ENCODE data around the gene DUSP11. TPM values are rescaled to one million over a fixed set of nuclear protein-coding genes. Genes with fewer than 3 reads are reported as not detected.

DUSP11 gene
- total and polyA plus RNA-seq, 2 of the 13 experiments (the other 11 are each of a cell fraction or from before 2014, with no cell fraction given), result 30.5 to 36.2 TPM

- TF ChIP-seq ZBTB40 (IDR thresholded peaks at IDR 0.05) (peak; percentile 66), ZBTB40 (CRISPR knock-in tag; IDR thresholded peaks at IDR 0.05) (peak; percentile 73; the same call in 1 of the 2 replicates), FIP1L1 (IDR thresholded peaks at IDR 0.05; ENCODE audit: borderline replicate concordance, insufficient read depth, low read depth, low read length) (no peak), GRHL1 (CRISPR knock-in tag; conservative IDR thresholded peaks at IDR 0.05) (no peak), ZNF597 (CRISPR knock-in tag; IDR thresholded peaks at IDR 0.05) (no peak), ZNF484 (CRISPR knock-in tag; IDR thresholded peaks at IDR 0.05; ENCODE audit: borderline replicate concordance, low read depth) (no peak), GFI1 (CRISPR knock-in tag; IDR thresholded peaks at IDR 0.05; ENCODE audit: borderline replicate concordance) (peak; percentile 53; the same call in 1 of the 2 replicates), ZFP36L2 (CRISPR knock-in tag; IDR thresholded peaks at IDR 0.05) (0 out of 2 replicates have a peak, but pooled peaks have one; percentile 15), SATB2 (CRISPR knock-in tag; IDR thresholded peaks at IDR 0.05) (0 out of 2 replicates have a peak, but pooled peaks have one; percentile 58), YY1 (IDR thresholded peaks at IDR 0.05; ENCODE audit: insufficient read depth, insufficient replicate concordance, low read depth, low read length) (peak; percentile 99), MLLT10 (CRISPR knock-in tag; IDR thresholded peaks at IDR 0.05) (no peak)
- TF ChIP-seq, protein P1, sequence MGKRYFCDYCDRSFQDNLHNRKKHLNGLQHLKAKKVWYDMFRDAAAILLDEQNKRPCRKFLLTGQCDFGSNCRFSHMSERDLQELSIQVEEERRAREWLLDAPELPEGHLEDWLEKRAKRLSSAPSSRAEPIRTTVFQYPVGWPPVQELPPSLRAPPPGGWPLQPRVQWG (CRISPR knock-in tag; IDR thresholded peaks at IDR 0.05; ENCODE audit: borderline replicate concordance, low read depth), result no peak
Measured at GRCh38 chr2:73828818-73829570, 49.1 kb upstream of the DUSP11 start, which contains the start of gene STAMBP (continued).
